ENCODE data around the gene PAPOLB. TPM values are rescaled to one million over a fixed set of nuclear protein-coding genes. Genes with fewer than 3 reads are reported as not detected.

Gene PAPOLB
- polyA plus RNA-seq, 3 donors, result not detected

DNA sequence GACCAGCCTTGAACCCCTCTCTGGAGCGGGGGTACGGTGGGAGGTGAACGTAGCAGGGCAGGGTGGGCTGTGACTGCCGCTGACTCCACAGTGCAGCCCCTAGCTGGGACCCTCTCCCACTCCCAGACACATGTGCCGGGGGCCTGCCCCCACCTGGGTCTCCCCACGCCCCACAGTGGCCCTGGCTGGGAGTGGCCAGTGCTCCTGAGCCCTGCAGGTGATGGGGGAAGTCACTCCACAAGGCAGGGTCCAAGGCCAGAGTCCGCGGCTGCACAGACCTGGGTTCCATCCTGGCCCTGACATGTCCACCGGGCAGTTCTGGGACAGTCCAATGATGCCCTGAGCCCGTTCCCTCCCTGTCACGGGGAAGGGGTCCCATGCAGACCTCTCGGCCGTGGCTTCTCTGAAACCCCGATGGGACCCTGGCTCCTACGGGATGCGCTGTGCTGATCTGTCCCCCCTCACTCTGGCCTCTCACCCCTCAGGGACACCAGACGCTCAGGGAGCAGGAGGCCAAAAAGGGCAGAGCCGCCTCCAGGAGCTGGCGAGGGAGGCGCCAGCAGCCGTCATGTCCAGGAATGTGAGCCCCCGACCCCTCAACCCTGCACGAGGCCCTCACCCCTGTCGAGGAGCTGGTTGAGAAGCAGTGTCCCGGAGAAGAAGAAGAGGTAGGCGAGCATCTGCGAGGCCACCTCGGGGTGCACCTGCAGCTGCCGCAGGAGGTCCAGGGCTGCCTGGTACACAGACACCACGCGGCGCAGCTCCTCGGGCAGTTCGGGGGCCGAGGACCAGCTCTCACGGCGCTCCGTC lies 46.0 kb downstream of the PAPOLB start:
- no peak for DNase-seq
- Mint-ChIP-seq H3K4me3 (no peak overlapping the region), H3K9me3 (peaks cover 3 to 18% (median 8%) of the 10 kb centered on the region in 7 donors), H3K27ac (no peak overlapping the region), H3K4me1 (peaks cover 3% of the 10 kb centered on the region), H3K27me3 (ENCODE audit: low read depth in 3 of 3) (peaks cover 12 to 35% (median 25%) of the 10 kb centered on the region in 3 donors), H3K36me3 (no peaks in the 10 kb centered on the region)
- Histone ChIP-seq H3K27ac (ENCODE audit: low read depth in 1 of 2, low read length in 2 of 2) (no peak overlapping the region), H3K9ac (ENCODE audit: insufficient read depth, low read length, poor library complexity, severe bottlenecking) (no peak overlapping the region), H3K4me1 (ENCODE audit: control insufficient read depth in 1 of 2, insufficient read depth in 2 of 2, low read length in 2 of 2) (no peaks in the 10 kb centered on the region), H3K79me2 (ENCODE audit: insufficient read depth, low read length) (no peaks in the 10 kb centered on the region), H3K27me3 (ENCODE audit: control insufficient read depth in 2 of 2, insufficient read depth in 2 of 2, low read length in 2 of 2) (peaks cover 0 to 7% of the 10 kb centered on the region in 2 donors), H3K36me3 (replicated peaks in 1 of 2; ENCODE audit: control insufficient read depth in 1 of 2, insufficient read depth in 2 of 2, low read length in 2 of 2) (no peaks in the 10 kb centered on the region), H3K4me2 (replicated peaks; ENCODE audit: extremely low read depth, low read length, poor library complexity, severe bottlenecking) (no peak overlapping the region), H4K20me1 (ENCODE audit: insufficient read depth, low read length) (no peaks in the 10 kb centered on the region), H3K9me3 (replicated peaks in 1 of 2; ENCODE audit: control insufficient read depth in 1 of 2, insufficient read depth in 1 of 2, low read length in 2 of 2) (peaks cover 0 to 4% of the 10 kb centered on the region in 2 donors), H2AFZ (ENCODE audit: insufficient read depth, low read depth, low read length, poor library complexity, severe bottlenecking) (no peak overlapping the region), H3K4me3 (replicated peaks in 1 of 3; ENCODE audit: low read depth in 2 of 3, low read length in 3 of 3) (no peak overlapping the region)
- TF ChIP-seq CTCF (IDR thresholded peaks at IDR 0.05), result no peak
- intact Hi-C loops (cut with micrococcal nuclease), result no loop called here
- 94% methylated on average over 36 of the region's 38 CpGs for WGBS (ENCODE audit: insufficient coverage)

DNA sequence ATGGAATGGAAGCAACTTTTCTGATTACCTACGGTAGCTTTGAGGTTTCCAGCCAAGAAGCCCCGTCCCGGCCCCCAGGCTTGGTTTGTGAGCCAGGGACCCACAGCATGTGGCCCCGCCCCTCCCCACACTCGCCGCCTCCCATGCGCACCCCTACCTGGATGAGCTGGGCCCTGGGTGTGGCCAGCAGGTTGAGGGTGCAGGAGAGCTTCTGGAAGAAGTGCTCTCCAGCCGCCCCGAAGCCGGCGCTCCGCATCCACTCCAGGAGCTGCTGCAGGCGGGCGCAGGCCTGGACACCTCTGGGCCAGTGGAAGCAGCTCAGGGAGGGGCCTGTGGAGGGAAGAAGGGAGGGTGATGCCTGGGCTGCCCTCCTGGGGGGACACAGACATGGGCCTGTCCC lies 46.7 kb downstream of the PAPOLB start:
- H3K4me2 ChIP-seq (replicated peaks; ENCODE audit: extremely low read depth, low read length, poor library complexity, severe bottlenecking), result no peak overlapping the region
- H4K20me1 ChIP-seq (ENCODE audit: insufficient read depth, low read length), result no peaks in the 10 kb centered on the region
- peaks cover 0 to 14% of the 10 kb centered on the region in 2 donors for H3K27me3 ChIP-seq (ENCODE audit: control insufficient read depth in 2 of 2, insufficient read depth in 2 of 2, low read length in 2 of 2)
- H3K9ac ChIP-seq (ENCODE audit: insufficient read depth, low read length, poor library complexity, severe bottlenecking), result no peak overlapping the region
- Mint-ChIP-seq H3K4me1 (peaks cover 3% of the 10 kb centered on the region), H3K27ac (no peak overlapping the region), H3K4me3 (no peak overlapping the region), H3K36me3 (no peaks in the 10 kb centered on the region), H3K9me3 (peaks cover 3 to 18% (median 8%) of the 10 kb centered on the region in 7 donors), H3K27me3 (ENCODE audit: low read depth in 3 of 3) (peaks cover 19 to 42% (median 31%) of the 10 kb centered on the region in 3 donors)
- intact Hi-C loops (cut with micrococcal nuclease), result no loop called here
- 100% methylated on average over 3 of the region's 14 CpGs for WGBS (ENCODE audit: insufficient coverage)
- no peaks in the 10 kb centered on the region for H3K79me2 ChIP-seq (ENCODE audit: insufficient read depth, low read length)
- no peaks in the 10 kb centered on the region for H3K4me1 ChIP-seq (ENCODE audit: control insufficient read depth in 1 of 2, insufficient read depth in 2 of 2, low read length in 2 of 2)
- H3K36me3 ChIP-seq (replicated peaks in 1 of 2; ENCODE audit: control insufficient read depth in 1 of 2, insufficient read depth in 2 of 2, low read length in 2 of 2), result no peaks in the 10 kb centered on the region
- no peak overlapping the region for H3K4me3 ChIP-seq (replicated peaks in 1 of 3; ENCODE audit: low read depth in 2 of 3, low read length in 3 of 3)
- no peak overlapping the region for H2AFZ ChIP-seq (ENCODE audit: insufficient read depth, low read depth, low read length, poor library complexity, severe bottlenecking)
- no peak overlapping the region for H3K27ac ChIP-seq (ENCODE audit: low read depth in 1 of 2, low read length in 2 of 2)
- no peak for TF ChIP-seq CTCF (IDR thresholded peaks at IDR 0.05)
- no peak for DNase-seq
- H3K9me3 ChIP-seq (replicated peaks in 1 of 2; ENCODE audit: control insufficient read depth in 1 of 2, insufficient read depth in 1 of 2, low read length in 2 of 2), result peaks cover 0 to 4% of the 10 kb centered on the region in 2 donors
